GM20000 (cell line): ENCODE results near the gene AGAP1.

ENCODE experiments used
- DNase-seq: peaks from one replicate; pipeline ENCODE4 v3.0.0; 2012; ENCODE audit warnings: low spot score
- TF ChIP-seq, protein P1 (sequence below): IDR thresholded peaks from 2 replicates; pipeline ENCODE4 v1.5.1; 2012; ENCODE audit warnings: mild to moderate bottlenecking, control low read depth; ENCODE audit errors: extremely low read depth, missing control alignments

AGAP1 gene

DNA sequence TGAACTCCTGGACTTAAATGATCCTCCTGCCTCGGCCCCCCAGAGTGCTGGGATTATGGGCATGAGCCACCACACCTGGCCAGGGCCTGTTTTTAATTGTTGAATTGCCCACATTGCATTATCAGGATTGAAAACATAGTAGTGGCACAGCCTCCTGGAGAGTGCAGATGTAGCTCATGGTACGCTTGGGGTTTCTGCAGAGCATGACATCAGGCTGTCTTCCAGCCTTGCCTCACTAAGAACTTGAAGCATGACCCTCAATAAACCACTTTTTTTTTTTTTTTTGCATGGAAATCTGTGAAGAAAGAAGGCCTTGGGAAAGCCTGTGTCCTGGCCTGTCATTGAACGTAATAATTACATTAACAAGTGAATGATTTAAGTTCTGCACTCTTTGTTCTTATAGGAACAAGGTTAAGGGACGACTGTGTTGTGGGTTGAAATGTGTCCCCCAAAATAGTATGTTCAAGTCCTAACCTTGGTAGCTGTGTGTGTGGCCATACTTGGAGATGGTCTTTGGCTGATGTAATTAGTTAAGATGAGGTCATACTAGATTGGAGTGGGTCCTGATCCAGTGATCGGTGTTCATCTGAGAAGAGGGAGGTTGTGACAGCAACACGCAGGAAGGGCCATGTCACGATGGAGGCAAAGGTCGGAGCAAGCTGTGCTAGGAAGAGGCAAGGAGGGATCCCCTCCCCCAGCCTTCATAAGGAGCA, 90.2 kb downstream of the AGAP1 start:
- no peak for DNase-seq
- TF ChIP-seq, protein P1, sequence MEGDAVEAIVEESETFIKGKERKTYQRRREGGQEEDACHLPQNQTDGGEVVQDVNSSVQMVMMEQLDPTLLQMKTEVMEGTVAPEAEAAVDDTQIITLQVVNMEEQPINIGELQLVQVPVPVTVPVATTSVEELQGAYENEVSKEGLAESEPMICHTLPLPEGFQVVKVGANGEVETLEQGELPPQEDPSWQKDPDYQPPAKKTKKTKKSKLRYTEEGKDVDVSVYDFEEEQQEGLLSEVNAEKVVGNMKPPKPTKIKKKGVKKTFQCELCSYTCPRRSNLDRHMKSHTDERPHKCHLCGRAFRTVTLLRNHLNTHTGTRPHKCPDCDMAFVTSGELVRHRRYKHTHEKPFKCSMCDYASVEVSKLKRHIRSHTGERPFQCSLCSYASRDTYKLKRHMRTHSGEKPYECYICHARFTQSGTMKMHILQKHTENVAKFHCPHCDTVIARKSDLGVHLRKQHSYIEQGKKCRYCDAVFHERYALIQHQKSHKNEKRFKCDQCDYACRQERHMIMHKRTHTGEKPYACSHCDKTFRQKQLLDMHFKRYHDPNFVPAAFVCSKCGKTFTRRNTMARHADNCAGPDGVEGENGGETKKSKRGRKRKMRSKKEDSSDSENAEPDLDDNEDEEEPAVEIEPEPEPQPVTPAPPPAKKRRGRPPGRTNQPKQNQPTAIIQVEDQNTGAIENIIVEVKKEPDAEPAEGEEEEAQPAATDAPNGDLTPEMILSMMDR: no peak

DNA sequence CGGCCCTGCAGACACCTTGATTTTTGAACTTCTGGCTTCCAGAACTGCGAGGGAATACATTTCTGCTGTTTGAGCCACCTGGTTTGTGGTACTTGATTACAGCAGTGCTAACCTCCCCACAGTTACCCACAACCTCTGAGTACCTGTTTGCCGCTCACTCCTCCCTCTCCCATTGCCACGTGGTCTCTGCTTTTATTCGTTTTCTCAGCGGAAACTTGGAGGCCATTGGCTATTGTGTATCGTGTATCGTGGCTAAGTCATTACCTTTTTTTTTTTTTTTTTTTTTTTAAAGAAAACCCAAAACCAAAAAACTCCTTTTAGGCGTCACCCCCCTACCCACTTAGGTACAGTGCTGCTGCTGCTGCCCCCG, 90.8 kb downstream of the AGAP1 start:
- no peak for DNase-seq
- TF ChIP-seq, protein P1: no peak

DNA sequence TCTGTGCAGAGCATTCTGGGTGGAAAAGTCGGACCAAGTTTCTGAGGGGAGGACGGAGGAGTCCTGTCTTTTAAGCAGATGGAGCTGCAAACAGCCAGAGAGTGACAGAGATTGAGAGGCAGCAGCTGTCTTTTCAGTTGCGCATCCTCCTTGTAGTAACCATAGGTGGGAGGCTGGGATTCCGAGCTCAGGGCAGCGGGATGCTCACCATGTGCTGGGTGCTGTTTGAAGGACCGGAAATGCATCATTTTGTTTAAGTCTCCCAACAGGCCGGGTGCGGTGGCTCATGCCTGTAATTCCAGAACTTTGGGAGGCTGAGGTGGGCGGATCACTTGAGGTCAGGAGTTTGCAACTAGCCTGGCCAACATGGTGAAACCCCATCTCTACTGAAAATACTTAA, 93.4 kb downstream of the AGAP1 start:
- DNase-seq: no peak
- TF ChIP-seq, protein P1: no peak

DNA sequence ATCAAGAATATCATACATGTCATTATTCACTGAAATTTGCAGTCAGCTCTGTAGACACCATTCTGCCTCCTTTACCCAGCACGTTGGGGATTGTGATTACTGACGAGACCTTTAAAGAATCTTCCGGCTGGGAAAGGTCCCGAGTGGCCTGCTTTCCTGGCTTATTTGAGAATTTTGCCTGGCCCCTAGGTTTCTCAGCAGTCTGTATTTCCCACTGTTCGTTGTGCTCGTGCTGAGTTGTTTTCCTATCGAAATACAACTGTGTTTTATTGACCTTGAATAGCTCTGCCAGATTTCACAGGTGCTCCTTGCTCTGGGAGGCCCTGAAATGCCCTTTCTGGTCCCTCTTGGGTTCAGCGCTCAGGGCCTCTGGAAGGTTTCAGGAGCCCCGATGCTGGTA, 94.9 kb downstream of the AGAP1 start:
- DNase-seq: no peak
- TF ChIP-seq, protein P1: no peak

DNA sequence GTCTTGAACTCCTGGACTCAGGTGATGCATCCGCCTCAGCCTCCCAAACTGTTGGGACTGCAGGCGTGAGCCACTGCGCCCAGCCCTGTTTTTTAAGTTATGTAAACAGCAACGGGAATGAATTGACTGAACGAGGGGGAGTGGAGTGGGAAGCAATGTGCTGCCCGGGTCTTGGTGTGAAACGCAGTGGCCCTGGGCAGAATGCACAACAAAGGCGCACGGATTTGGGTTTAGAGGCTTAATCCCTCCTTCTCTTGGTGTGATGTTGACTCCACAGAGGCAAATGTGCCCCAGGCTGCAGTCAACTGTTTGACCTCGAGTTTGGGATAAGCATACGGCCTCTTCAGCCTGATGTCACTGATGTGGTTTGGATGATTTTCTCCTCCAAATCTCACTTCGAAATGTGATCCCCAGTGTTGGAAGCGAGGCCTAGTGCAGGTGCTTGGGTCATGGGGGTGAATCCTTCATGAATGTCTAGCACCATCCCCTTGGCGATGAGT, 97.4 kb downstream of the AGAP1 start:
- TF ChIP-seq, protein P1: no peak
- no peak for DNase-seq

DNA sequence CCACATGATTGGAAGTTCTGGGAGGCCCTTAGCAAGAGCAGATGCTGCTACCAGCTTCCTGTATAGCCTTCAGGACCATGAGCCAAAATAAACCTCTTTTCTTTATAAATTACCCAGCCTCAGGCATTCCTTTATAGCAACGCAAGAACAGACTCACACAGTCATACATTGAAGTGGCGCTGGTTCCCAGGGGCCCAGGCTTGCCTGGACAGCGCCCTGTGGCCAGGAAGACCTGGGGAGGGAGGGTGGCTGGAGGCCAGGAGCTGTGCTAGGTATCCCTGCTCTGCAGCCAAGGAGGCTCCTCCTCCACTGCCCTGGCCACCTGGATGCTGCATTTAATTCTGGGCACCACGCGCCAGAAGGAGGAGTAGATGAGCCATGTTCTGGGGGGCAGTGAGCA, 98.1 kb downstream of the AGAP1 start:
- no peak for DNase-seq
- TF ChIP-seq, protein P1: no peak

DNA sequence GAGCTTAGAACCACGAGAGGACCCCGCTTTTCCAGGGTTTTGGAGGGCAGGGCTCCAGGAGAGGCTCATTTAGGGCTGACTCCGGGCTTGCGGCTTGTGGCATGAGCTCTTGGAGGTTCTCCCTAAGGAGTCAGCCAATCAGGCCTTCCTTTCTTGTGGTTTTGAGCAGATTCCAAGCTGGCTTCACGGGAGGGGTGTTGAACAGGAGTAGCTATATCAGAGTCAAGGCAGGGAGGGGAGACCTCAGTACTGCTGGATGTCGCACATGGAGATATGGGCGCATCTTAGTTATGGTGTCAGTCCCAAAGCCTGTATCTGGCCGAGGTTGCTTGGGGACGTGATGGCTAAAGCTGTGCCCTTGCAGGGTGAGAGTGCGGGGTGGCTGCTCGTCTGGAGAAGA, 98.6 kb downstream of the AGAP1 start:
- no peak for DNase-seq
- TF ChIP-seq, protein P1: no peak
